Measurements from ENCODE around the gene ZCWPW1. TPM values are rescaled to one million over a fixed set of nuclear protein-coding genes. Genes with fewer than 3 reads are reported as not detected.
"Not testable (repeated sequence)": the region's sequence is repeated elsewhere in the genome, so short reads cannot be mapped to it uniquely, and the experiment has no call there.

The ZCWPW1 gene
- total RNA-seq, 2 donors from 2014 or later = 1.6 to 3.3 TPM

GRCh38 chr7:100446040-100446439, 17.5 kb upstream of the ZCWPW1 start:
- Histone ChIP-seq H3K4me3 (no peak overlapping the region), H3K4me1 (peaks cover 15% of the 10 kb centered on the region), H3K9me3 (no peaks in the 10 kb centered on the region), H3K27ac (no peak overlapping the region), H3K27me3 (no peaks in the 10 kb centered on the region), H3K36me3 (replicated peaks in 1 of 2; ENCODE audit: insufficient read depth in 1 of 2, low read depth in 2 of 2) (no peaks in the 10 kb centered on the region)
- 54 to 59% methylated on average over 2 of the region's 2 CpGs for WGBS, 2 donors
- DNase-seq (no peak), ATAC-seq (no peak)
- TF ChIP-seq CTCF (IDR thresholded peaks at IDR 0.05) (no peak), POLR2A (IDR thresholded peaks at IDR 0.05) (no peak)
- intact Hi-C loops (cut with DNase I) = no loop called here

GRCh38 chr7:100444311-100445278, 16.1 kb upstream of the ZCWPW1 start:
- WGBS, 2 donors = 46 to 54% methylated on average over 11 to 14 of the region's 14 CpGs
- Histone ChIP-seq H3K4me3 (no peak overlapping the region), H3K36me3 (replicated peaks in 1 of 2; ENCODE audit: insufficient read depth in 1 of 2, low read depth in 2 of 2) (no peaks in the 10 kb centered on the region), H3K9me3 (no peaks in the 10 kb centered on the region), H3K27me3 (no peaks in the 10 kb centered on the region), H3K4me1 (peaks cover 1% of the 10 kb centered on the region), H3K27ac (peak overlapping the region in 3 of 4 donors; percentile 5 to 44 (median 8))
- intact Hi-C loops (cut with DNase I) = no loop called here
- no peak for DNase-seq
- peak; percentile 54 for ATAC-seq
- TF ChIP-seq POLR2A (IDR thresholded peaks at IDR 0.05) (no peak), CTCF (IDR thresholded peaks at IDR 0.05) (no peak)

GRCh38 chr7:100443096-100443840, 14.8 kb upstream of the ZCWPW1 start:
- 80 to 85% methylated on average over 9 of the region's 9 CpGs for WGBS, 2 donors
- intact Hi-C loops (cut with DNase I) = no loop called here
- Histone ChIP-seq H3K36me3 (replicated peaks in 1 of 2; ENCODE audit: insufficient read depth in 1 of 2, low read depth in 2 of 2) (no peaks in the 10 kb centered on the region), H3K4me3 (no peak overlapping the region), H3K27ac (no peak overlapping the region), H3K9me3 (no peaks in the 10 kb centered on the region), H3K4me1 (no peaks in the 10 kb centered on the region), H3K27me3 (no peaks in the 10 kb centered on the region)
- TF ChIP-seq CTCF (IDR thresholded peaks at IDR 0.05) = no peak
- no peak for TF ChIP-seq POLR2A (IDR thresholded peaks at IDR 0.05)
- no peak for ATAC-seq
- no peak for DNase-seq

GRCh38 chr7:100441641-100442535, 13.4 kb upstream of the ZCWPW1 start:
- intact Hi-C loops (cut with DNase I) = no loop called here
- H3K36me3 ChIP-seq (replicated peaks in 1 of 2; ENCODE audit: insufficient read depth in 1 of 2, low read depth in 2 of 2) = no peaks in the 10 kb centered on the region
- ATAC-seq (no peak), DNase-seq (no peak)
- TF ChIP-seq POLR2A (IDR thresholded peaks at IDR 0.05) = no peak
- TF ChIP-seq CTCF (IDR thresholded peaks at IDR 0.05) = no peak
- H3K27ac ChIP-seq = no peak overlapping the region
- peaks cover 3% of the 10 kb centered on the region for H3K4me1 ChIP-seq
- H3K27me3 ChIP-seq = no peaks in the 10 kb centered on the region
- no peaks in the 10 kb centered on the region for H3K9me3 ChIP-seq
- H3K4me3 ChIP-seq = no peak overlapping the region
- WGBS, 2 donors = 76 to 84% methylated on average over 10 to 11 of the region's 11 CpGs

- 81 to 86% methylated on average over 7 of the region's 7 CpGs for WGBS, 2 donors
- H3K4me1 ChIP-seq = peaks cover 18% of the 10 kb centered on the region
- intact Hi-C loops (cut with DNase I); H3K36me3 ChIP-seq (replicated peaks in 1 of 2; ENCODE audit: insufficient read depth in 1 of 2, low read depth in 2 of 2); H3K4me3 ChIP-seq; H3K9me3 ChIP-seq; H3K27ac ChIP-seq; ATAC-seq; DNase-seq; H3K27me3 ChIP-seq: not testable (repeated sequence)
These were observed 10.7 kb upstream of the ZCWPW1 start for GRCh38 chr7:100439244-100439643.

GRCh38 chr7:100438731-100439130, 10.2 kb upstream of the ZCWPW1 start:
- H3K27ac ChIP-seq; H3K9me3 ChIP-seq; ATAC-seq; H3K36me3 ChIP-seq (replicated peaks in 1 of 2; ENCODE audit: insufficient read depth in 1 of 2, low read depth in 2 of 2); intact Hi-C loops (cut with DNase I); H3K4me3 ChIP-seq; H3K27me3 ChIP-seq; DNase-seq: not testable (repeated sequence)
- peaks cover 23% of the 10 kb centered on the region for H3K4me1 ChIP-seq
- 85 to 88% methylated on average over 8 of the region's 8 CpGs for WGBS, 2 donors
